ENCODE measurements around the gene WWTR1.

Gene WWTR1

DNA sequence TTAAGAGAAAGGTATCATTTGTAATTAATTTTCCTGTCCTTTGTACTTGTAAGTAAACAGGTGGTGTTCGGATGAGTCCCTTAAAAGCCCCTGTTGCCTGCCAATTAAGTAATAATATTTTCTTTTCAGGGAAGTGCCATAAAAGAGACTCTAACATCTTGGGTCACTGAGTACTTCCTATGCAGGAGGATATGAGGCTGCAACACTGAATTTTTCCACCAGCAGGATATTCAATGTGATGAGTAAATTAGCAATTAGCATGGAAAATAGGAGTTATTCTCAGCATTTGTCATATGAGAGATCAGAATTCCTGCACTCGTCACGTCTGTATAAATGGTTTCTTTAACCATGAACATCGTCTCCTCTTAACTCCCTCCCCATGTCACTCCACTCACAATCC, 45.4 kb downstream of the WWTR1 start:
- no peak for TF ChIP-seq REST (IDR thresholded peaks at IDR 0.05; ENCODE audit: insufficient read depth in 1 of 2, low read depth in 2 of 2, low read length in 2 of 2)
- no peak for TF ChIP-seq TAF1 (IDR thresholded peaks at IDR 0.05; ENCODE audit: borderline replicate concordance, insufficient read depth, low read length)
- TF ChIP-seq POLR2AphosphoS5 (IDR thresholded peaks at IDR 0.05; ENCODE audit: low read depth, low read length) = no peak
- TF ChIP-seq SIN3A (IDR thresholded peaks at IDR 0.05; ENCODE audit: borderline replicate concordance, insufficient read depth, low read length) = no peak
- no peak for TF ChIP-seq FOXP2 (optimal IDR thresholded peaks at IDR 0.05; ENCODE audit: borderline replicate concordance, extremely low read depth, extremely low read length, insufficient read depth)

GRCh38 chr3:149611149-149611548, 46.7 kb downstream of the WWTR1 start:
- TF ChIP-seq FOXP2 (optimal IDR thresholded peaks at IDR 0.05; ENCODE audit: borderline replicate concordance, extremely low read depth, extremely low read length, insufficient read depth) (no peak), TAF1 (IDR thresholded peaks at IDR 0.05; ENCODE audit: borderline replicate concordance, insufficient read depth, low read length) (no peak), REST (IDR thresholded peaks at IDR 0.05; ENCODE audit: insufficient read depth in 1 of 2, low read depth in 2 of 2, low read length in 2 of 2) (no peak), POLR2AphosphoS5 (IDR thresholded peaks at IDR 0.05; ENCODE audit: low read depth, low read length) (no peak), SIN3A (IDR thresholded peaks at IDR 0.05; ENCODE audit: borderline replicate concordance, insufficient read depth, low read length) (no peak)

DNA sequence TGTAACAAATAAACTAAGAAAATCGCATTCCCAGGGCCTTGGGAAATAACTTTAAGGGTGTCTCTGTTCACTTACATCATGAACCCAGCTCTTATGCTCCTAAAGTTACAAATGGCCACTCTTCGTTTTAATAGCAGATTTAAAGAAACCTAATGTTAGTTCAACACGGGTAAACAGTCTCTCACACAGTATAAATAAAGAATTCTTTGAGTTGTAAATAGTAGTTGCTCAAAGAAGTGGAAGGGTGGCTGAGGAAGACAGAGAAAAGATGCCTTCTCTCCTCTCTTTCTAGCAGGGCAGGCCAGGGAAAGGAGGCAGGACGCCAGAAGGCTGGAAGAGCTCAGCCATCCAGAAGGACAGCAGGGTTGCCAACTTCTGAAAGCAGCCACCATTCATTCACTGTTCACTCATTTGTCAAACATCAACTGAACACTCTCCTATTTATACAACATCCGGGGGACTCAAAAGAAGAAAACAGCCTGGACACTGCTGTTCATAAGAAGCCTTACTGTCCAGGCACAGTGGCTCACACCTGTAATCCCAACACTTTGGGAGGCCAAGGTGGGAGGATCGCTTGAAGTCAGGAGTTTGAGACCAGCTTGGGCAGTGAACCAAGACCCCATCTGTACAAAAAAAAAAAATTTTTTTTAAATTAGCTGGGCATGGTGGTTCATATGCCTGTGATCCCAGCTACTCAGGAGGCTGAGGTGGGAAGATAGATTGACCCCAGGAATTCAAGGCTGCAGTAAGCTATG, 47.3 kb downstream of the WWTR1 start:
- no peak for TF ChIP-seq FOXP2 (optimal IDR thresholded peaks at IDR 0.05; ENCODE audit: borderline replicate concordance, extremely low read depth, extremely low read length, insufficient read depth)
- no peak for TF ChIP-seq REST (IDR thresholded peaks at IDR 0.05; ENCODE audit: insufficient read depth in 1 of 2, low read depth in 2 of 2, low read length in 2 of 2)
- TF ChIP-seq POLR2AphosphoS5 (IDR thresholded peaks at IDR 0.05; ENCODE audit: low read depth, low read length) = no peak
- TF ChIP-seq SIN3A (IDR thresholded peaks at IDR 0.05; ENCODE audit: borderline replicate concordance, insufficient read depth, low read length) = no peak
- TF ChIP-seq TAF1 (IDR thresholded peaks at IDR 0.05; ENCODE audit: borderline replicate concordance, insufficient read depth, low read length) = no peak

- TF ChIP-seq REST (IDR thresholded peaks at IDR 0.05; ENCODE audit: insufficient read depth in 1 of 2, low read depth in 2 of 2, low read length in 2 of 2) (no peak), FOXP2 (optimal IDR thresholded peaks at IDR 0.05; ENCODE audit: borderline replicate concordance, extremely low read depth, extremely low read length, insufficient read depth) (no peak), TAF1 (IDR thresholded peaks at IDR 0.05; ENCODE audit: borderline replicate concordance, insufficient read depth, low read length) (no peak), SIN3A (IDR thresholded peaks at IDR 0.05; ENCODE audit: borderline replicate concordance, insufficient read depth, low read length) (no peak), POLR2AphosphoS5 (IDR thresholded peaks at IDR 0.05; ENCODE audit: low read depth, low read length) (no peak)
These were observed 48.2 kb downstream of the WWTR1 start for GRCh38 chr3:149609595-149609994.

All from PFSK-1 (cell line).